Endothelial cell (in vitro differentiated cells): ENCODE measurements around the gene CES3. TPM values are rescaled to one million over a fixed set of nuclear protein-coding genes. Genes with fewer than 3 reads are reported as not detected.

ENCODE experiments used
- DNase-seq: peaks from one replicate; pipeline ENCODE4 v3.0.0; 2021; ENCODE audit warnings: low spot score
- H3K27ac Mint-ChIP-seq: one replicate; pipeline ENCODE4 v1.8.0; 2021; ENCODE audit warnings: mixed read lengths, inconsistent platforms; ENCODE audit not compliant: unreplicated experiment
- H3K27me3 Mint-ChIP-seq: one replicate; pipeline ENCODE4 v1.8.0; 2021; ENCODE audit warnings: mild to moderate bottlenecking, moderate library complexity, mixed read lengths, inconsistent platforms; ENCODE audit not compliant: unreplicated experiment
- H3K36me3 Mint-ChIP-seq: one replicate; pipeline ENCODE4 v1.8.0; 2021; ENCODE audit warnings: mild to moderate bottlenecking, low read depth, mixed read lengths, inconsistent platforms; ENCODE audit not compliant: unreplicated experiment
- H3K4me1 Mint-ChIP-seq: one replicate; pipeline ENCODE4 v1.8.0; 2021; ENCODE audit warnings: mild to moderate bottlenecking, mixed read lengths, inconsistent platforms; ENCODE audit not compliant: unreplicated experiment
- H3K4me3 Mint-ChIP-seq: one replicate; pipeline ENCODE4 v1.8.0; 2021; ENCODE audit warnings: mild to moderate bottlenecking, mixed read lengths, inconsistent platforms; ENCODE audit not compliant: unreplicated experiment
- H3K9me3 Mint-ChIP-seq: one replicate; pipeline ENCODE4 v1.8.0; 2021; ENCODE audit warnings: mixed read lengths, inconsistent platforms; ENCODE audit not compliant: unreplicated experiment
- CTCF ChIP-seq: fragments of 200-600 bp; sonication (generic); IDR thresholded peaks from one replicate; pipeline ENCODE4 v1.5.0; 2021; ENCODE audit warnings: antibody characterized with exemption; ENCODE audit not compliant: unreplicated experiment
- total RNA-seq: library from RNA; stranded (reverse); fragmentation: NEBNext Ultra II Directional; extraction: Animal tissue kit (Norgen Biotek cat#: 25700); gene quantifications from one replicate; pipeline ENCODE4 v1.2.1, GENCODE V29; 2021; ENCODE audit not compliant: unreplicated experiment

CES3 gene
- total RNA-seq, 1 donor from 2014 or later: 2.5 TPM

DNA sequence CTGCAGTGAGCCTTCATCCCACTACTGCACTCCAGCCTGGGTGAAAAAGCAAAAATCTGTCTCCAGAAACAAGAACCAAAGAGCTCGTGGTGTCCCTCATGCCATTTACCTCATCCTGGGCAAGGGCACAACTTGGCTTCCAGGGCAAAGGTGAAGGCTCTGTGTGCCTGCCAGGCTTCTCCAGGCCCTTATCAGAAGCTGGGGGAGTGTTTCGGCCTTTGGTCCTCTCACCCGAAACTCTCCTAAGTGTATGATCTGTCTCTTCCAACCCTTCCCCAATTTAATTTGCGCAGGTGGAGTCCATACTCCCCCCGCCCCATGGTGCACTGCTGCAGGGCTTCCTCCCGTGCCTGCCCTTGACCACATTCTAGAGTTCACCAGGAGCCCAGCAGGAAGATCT lies 24.6 kb upstream of the CES3 start:
- no peak overlapping the region for H3K27ac Mint-ChIP-seq
- peaks cover 25% of the 10 kb centered on the region for H3K4me1 Mint-ChIP-seq

DNA sequence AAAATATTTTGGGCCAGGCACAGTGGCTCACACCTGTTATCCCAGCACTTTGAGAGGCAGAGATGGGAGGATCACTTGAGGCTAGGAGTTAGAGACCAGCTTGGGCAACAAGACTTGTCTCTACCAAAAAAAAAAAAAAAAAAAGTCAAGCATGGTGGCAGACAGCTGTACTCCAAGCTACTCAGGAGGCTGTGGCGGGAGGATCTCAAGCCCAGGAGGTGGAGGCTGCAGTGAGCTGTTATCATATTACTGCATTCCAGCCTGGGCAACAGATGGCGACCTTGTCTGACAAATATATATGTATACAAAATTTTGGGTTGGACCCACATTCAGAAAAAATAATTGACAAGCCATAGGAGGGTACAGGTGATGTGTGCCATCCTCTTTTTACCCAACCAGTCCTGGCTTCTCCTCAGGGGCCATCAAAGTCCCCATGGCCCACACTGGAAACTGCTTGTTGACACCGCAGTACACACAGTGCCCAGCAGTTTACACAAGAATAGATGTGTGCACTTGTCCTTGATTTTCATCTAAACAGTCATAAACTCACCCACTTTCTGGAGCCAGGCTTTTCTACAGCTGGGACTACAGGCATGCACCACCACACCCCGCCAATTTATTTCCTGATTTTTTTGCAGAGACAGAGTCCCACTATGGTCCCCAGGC lies 24.0 kb upstream of the CES3 start:
- H3K4me1 Mint-ChIP-seq: peaks cover 25% of the 10 kb centered on the region
- H3K27ac Mint-ChIP-seq: peak overlapping the region; percentile 42
- peak overlapping the region; percentile 62 for H3K4me3 Mint-ChIP-seq
- TF ChIP-seq CTCF: no peak
- peaks cover 18% of the 10 kb centered on the region for H3K27me3 Mint-ChIP-seq
- peaks cover 31% of the 10 kb centered on the region for H3K36me3 Mint-ChIP-seq
- H3K9me3 Mint-ChIP-seq: no peaks in the 10 kb centered on the region
- DNase-seq: no peak

More for the DNA sequence above, 24.6 kb upstream of the CES3 start:
- Mint-ChIP-seq H3K36me3 (peaks cover 29% of the 10 kb centered on the region), H3K4me3 (peak overlapping the region; percentile 56), H3K9me3 (no peaks in the 10 kb centered on the region), H3K27me3 (peaks cover 18% of the 10 kb centered on the region)
- no peak for DNase-seq
- TF ChIP-seq CTCF: no peak

DNA sequence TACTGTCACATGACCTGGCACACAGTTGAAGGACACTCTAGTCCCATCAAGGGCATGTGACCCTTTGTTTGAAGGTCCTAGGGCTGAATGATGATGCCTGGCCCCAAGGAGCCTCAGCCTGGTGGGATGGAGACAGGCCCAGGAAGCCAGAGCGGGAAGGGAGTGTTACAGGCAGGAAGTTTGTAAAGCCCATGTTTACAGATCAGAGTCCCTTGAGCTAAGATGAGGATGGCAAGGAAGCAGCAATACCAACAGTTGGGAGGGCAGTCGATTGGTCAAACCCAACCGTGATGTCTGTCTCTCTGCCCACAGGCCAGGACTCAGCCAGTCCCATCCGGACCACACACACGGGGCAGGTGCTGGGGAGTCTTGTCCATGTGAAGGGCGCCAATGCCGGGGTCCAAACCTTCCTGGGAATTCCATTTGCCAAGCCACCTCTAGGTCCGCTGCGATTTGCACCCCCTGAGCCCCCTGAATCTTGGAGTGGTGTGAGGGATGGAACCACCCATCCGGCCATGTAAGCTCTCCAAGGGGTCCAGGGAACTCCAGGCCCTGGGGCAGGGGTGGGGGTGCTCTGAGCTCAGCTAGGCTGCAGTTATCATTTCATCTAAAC lies 23.2 kb upstream of the CES3 start:
- no peak for DNase-seq
- H3K27me3 Mint-ChIP-seq: peaks cover 18% of the 10 kb centered on the region
- peaks cover 24% of the 10 kb centered on the region for H3K4me1 Mint-ChIP-seq
- no peaks in the 10 kb centered on the region for H3K9me3 Mint-ChIP-seq
- TF ChIP-seq CTCF: no peak
- no peak overlapping the region for H3K27ac Mint-ChIP-seq
- H3K36me3 Mint-ChIP-seq: peaks cover 34% of the 10 kb centered on the region
- H3K4me3 Mint-ChIP-seq: peak overlapping the region; percentile 62

- Mint-ChIP-seq H3K27ac (no peak overlapping the region), H3K36me3 (peaks cover 27% of the 10 kb centered on the region), H3K4me3 (no peak overlapping the region), H3K27me3 (peaks cover 18% of the 10 kb centered on the region), H3K4me1 (peaks cover 14% of the 10 kb centered on the region), H3K9me3 (no peaks in the 10 kb centered on the region)
- TF ChIP-seq CTCF: no peak
- DNase-seq: no peak
Measured at GRCh38 chr16:66939366-66939765, 21.7 kb upstream of the CES3 start.

GRCh38 chr16:66940236-66940635 lies 20.8 kb upstream of the CES3 start:
- TF ChIP-seq CTCF: no peak
- Mint-ChIP-seq H3K27me3 (peaks cover 15% of the 10 kb centered on the region), H3K27ac (no peak overlapping the region), H3K4me1 (peaks cover 14% of the 10 kb centered on the region), H3K36me3 (peaks cover 27% of the 10 kb centered on the region), H3K9me3 (no peaks in the 10 kb centered on the region), H3K4me3 (no peak overlapping the region)
- DNase-seq: no peak
